HCT116 (cell line): ENCODE measurements around the gene DDX27. TPM values are rescaled to one million over a fixed set of nuclear protein-coding genes. Genes with fewer than 3 reads are reported as not detected.

ENCODE experiments used
- ATAC-seq: fragments of 200-7000 bp; cut with Tn5 transposase; 2 replicates; pipeline ENCODE4 v1.9.1; 2020; ENCODE audit warnings: mild to moderate bottlenecking, moderate library complexity
- BruUV-seq: library from RNA; stranded (reverse); fragments of 400-500 nt; replicated peaks from 2 replicates; lab custom pipeline; 2021; lab: Mats Ljungman, UMichigan
- CTCF ChIA-PET: fragments of 300-600 bp; sonication (Branson Sonifier 250); formaldehyde crosslinking; loops from one replicate; lab custom pipeline; 2021; ENCODE audit warnings: antibody characterized with exemption; lab: Charles Lee
- POLR2A ChIA-PET: fragments of 300-600, 350-600 bp; sonication (Branson Sonifier 250); formaldehyde crosslinking; loops from one replicate; lab custom pipeline; 2021; ENCODE audit warnings: antibody characterized with exemption; lab: Charles Lee
- RAD21 ChIA-PET, 2 experiments: fragments of 300-600 bp; sonication (Branson Sonifier 250); formaldehyde crosslinking; loops; one replicate each; lab custom pipeline; 2023; ENCODE audit warnings: low total read pairs in 2 of 2; ENCODE audit not compliant: uncharacterized antibody in 2 of 2, unreplicated experiment in 2 of 2, low non-redundant PET in 1 of 2; lab: Charles Lee
- DNase-seq: peaks from one replicate; pipeline ENCODE4 v3.0.0-alpha.2; 2010; ENCODE audit warnings: low read depth, low spot score
- H2AFZ ChIP-seq: fragments of 200-600 bp; shearing (Covaris generic), sonication (generic); 2 replicates; pipeline ENCODE4 v1.6.1; 2017; ENCODE audit warnings: low read depth, mixed run types, mixed read lengths, antibody characterized with exemption, low read length; ENCODE audit not compliant: poor library complexity, severe bottlenecking
- H3K27ac ChIP-seq: 2 replicates; pipeline ENCODE4 v1.5.1; 2012; ENCODE audit warnings: low read depth, low read length
- H3K27me3 ChIP-seq: fragments of 200-600 bp; sonication (generic); 2 replicates; pipeline ENCODE4 v1.6.1; 2016; ENCODE audit warnings: mixed run types, low read length, mixed read lengths; ENCODE audit not compliant: insufficient read depth
- H3K36me3 ChIP-seq, 2 experiments: fragments of 200-500 bp in 1 of 2; fragments of 200-600 bp in 1 of 2; sonication (Bioruptor generic) in 1 of 2; sonication (generic) in 1 of 2; 2 replicates each; pipeline versions ENCODE4 v1.5.1 to v1.6.1; 2014 to 2016; ENCODE audit warnings: low read length in 2 of 2, inconsistent platforms in 1 of 2, mixed read lengths in 1 of 2, mixed run types in 1 of 2; ENCODE audit not compliant: insufficient read depth in 2 of 2, control insufficient read depth in 1 of 2
- H3K4me1 ChIP-seq, 2 experiments: fragments of 200-600 bp in 1 of 2; sonication (generic) in 1 of 2; 2 replicates each; pipeline versions ENCODE4 v1.5.1 to v1.6.1; 2012 to 2017; ENCODE audit warnings: low read length in 2 of 2, inconsistent platforms in 1 of 2, mild to moderate bottlenecking in 1 of 2, mixed read lengths in 1 of 2, mixed run types in 1 of 2, moderate library complexity in 1 of 2; ENCODE audit not compliant: insufficient read depth in 2 of 2, control insufficient read depth in 1 of 2
- H3K4me2 ChIP-seq: fragments of 200-600 bp; sonication (generic); 2 replicates; pipeline ENCODE4 v1.6.1; 2017; ENCODE audit warnings: mixed run types, low read length, mixed read lengths
- H3K4me3 ChIP-seq, 2 experiments: fragments of 200-600 bp in 1 of 2; sonication (generic) in 1 of 2; replicated peaks in 1 of 2; 2 replicates each; pipeline ENCODE4 v1.5.1; 2011 to 2016; ENCODE audit warnings: low read length in 2 of 2, control low read depth in 1 of 2, low read depth in 1 of 2, mild to moderate bottlenecking in 1 of 2, mixed read lengths in 1 of 2, mixed run types in 1 of 2
- H3K79me2 ChIP-seq: fragments of 200-600 bp; sonication (generic); 2 replicates; pipeline ENCODE4 v1.6.1; 2017; ENCODE audit warnings: mild to moderate bottlenecking, mixed run types, low read length, moderate library complexity, mixed read lengths; ENCODE audit not compliant: insufficient read depth
- H3K9ac ChIP-seq: fragments of 200-600 bp; sonication (generic); 2 replicates; pipeline ENCODE4 v1.6.1; 2016; ENCODE audit warnings: low read length, mixed read lengths
- H3K9me2 ChIP-seq: fragments of 200-600 bp; sonication (generic), shearing (Covaris generic); 2 replicates; pipeline ENCODE4 v1.6.1; 2017; ENCODE audit warnings: mixed run types, mild to moderate bottlenecking, moderate library complexity; ENCODE audit not compliant: insufficient read depth
- H3K9me3 ChIP-seq, 2 experiments: fragments of 200-500 bp in 1 of 2; fragments of 200-600 bp in 1 of 2; sonication (Bioruptor generic) in 1 of 2; sonication (generic) in 1 of 2; 2 replicates each; pipeline ENCODE4 v1.6.1; 2014 to 2017; ENCODE audit warnings: low read length in 2 of 2, mixed read lengths in 2 of 2, inconsistent platforms in 1 of 2, low read depth in 1 of 2, mild to moderate bottlenecking in 1 of 2, mixed run types in 1 of 2, moderate library complexity in 1 of 2; ENCODE audit not compliant: control insufficient read depth in 1 of 2, insufficient read depth in 1 of 2
- H4K20me1 ChIP-seq: fragments of 200-600 bp; sonication (generic), shearing (Covaris generic); 2 replicates; pipeline ENCODE4 v1.6.1; 2017; ENCODE audit warnings: mixed run types, mild to moderate bottlenecking, moderate library complexity; ENCODE audit not compliant: insufficient read depth
- EZH2 ChIP-seq: fragments of 200-600 bp; sonication (generic); IDR thresholded peaks from 2 replicates; pipeline ENCODE4 v1.6.1; 2017; ENCODE audit warnings: antibody characterized with exemption, mixed run types
- FOSL1 ChIP-seq: IDR thresholded peaks from 2 replicates; pipeline ENCODE4 v1.6.1; 2012; ENCODE audit warnings: low read depth
- POLR2A ChIP-seq: IDR thresholded peaks from 2 replicates; pipeline ENCODE4 v1.7.0; 2011; ENCODE audit warnings: borderline replicate concordance; ENCODE audit not compliant: insufficient read depth, insufficient read length; ENCODE audit errors: extremely low read depth
- POLR2AphosphoS5 ChIP-seq: IDR thresholded peaks from 2 replicates; pipeline ENCODE4 v1.6.1; 2011; ENCODE audit warnings: mild to moderate bottlenecking, low read depth, low read length, moderate library complexity
- RAD21 ChIP-seq: IDR thresholded peaks from 2 replicates; pipeline ENCODE4 v1.6.1; 2012; ENCODE audit warnings: low read depth, mild to moderate bottlenecking
- REST ChIP-seq: IDR thresholded peaks from 2 replicates; pipeline ENCODE4 v1.6.1; 2012; ENCODE audit warnings: low read depth
- ZBTB33 ChIP-seq: IDR thresholded peaks from 2 replicates; pipeline ENCODE4 v1.6.1; 2011; ENCODE audit warnings: mild to moderate bottlenecking, low read length, moderate library complexity; ENCODE audit not compliant: insufficient replicate concordance; ENCODE audit errors: extremely low read depth
- intact Hi-C: fragments of 100-400 bp; cut with micrococcal nuclease; formaldehyde crosslinking; loops from 2 replicates; pipeline ENCODE4 v1.10.0; 2022
- total RNA-seq: library from RNA; stranded (reverse); gene quantifications from one replicate; pipeline ENCODE4 v1.2.1, GENCODE V29; 2021; ENCODE audit not compliant: unreplicated experiment

Gene DDX27
- total RNA-seq, 1 experiment from 2014 or later: 32.1 TPM

DNA sequence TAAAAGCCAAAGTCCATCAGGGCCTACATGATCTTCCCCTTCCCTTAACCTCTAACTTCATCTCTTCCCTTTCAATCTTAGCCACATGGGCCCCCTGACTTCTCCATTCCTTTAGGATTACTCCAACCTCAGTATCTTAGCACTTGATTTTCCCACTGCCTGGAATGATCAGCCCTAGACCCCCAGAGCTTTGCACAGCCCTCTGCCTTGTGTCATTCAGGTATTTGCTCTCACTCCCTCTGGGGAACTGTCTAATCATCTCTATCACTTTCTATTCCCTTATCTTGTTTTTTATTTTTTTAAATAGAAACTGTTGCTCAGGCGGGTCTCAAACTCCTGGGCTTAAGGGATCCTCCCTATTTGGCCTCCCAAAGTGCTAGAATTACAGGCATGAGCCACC is 72.0 kb downstream of the DDX27 start:
- H2AFZ ChIP-seq: no peak overlapping the region
- peak overlapping the region; percentile 21 for H3K27ac ChIP-seq
- ATAC-seq: no peak; the same call in 1 of the 2 replicates
- H3K4me2 ChIP-seq: no peak overlapping the region
- ChIA-PET CTCF (no interaction called here), POLR2A (interaction anchor here (2.6 kb wide), 1 partner anchor 9 kb away, joined by 9 read pairs; no protein-coding TSS in a partner anchor), RAD21 (interaction anchor here in 1 of 2 experiments (0.6 kb wide), 1 partner anchor 1372 kb away, joined by 3 read pairs; no protein-coding TSS in a partner anchor)
- H3K9ac ChIP-seq: no peak overlapping the region
- H3K79me2 ChIP-seq: peaks cover 24% of the 10 kb centered on the region
- peaks cover 16 to 27% of the 10 kb centered on the region in 2 experiments; a peak in 3 of 4 replicates for H3K4me1 ChIP-seq
- no peaks in the 10 kb centered on the region for H3K9me3 ChIP-seq
- H3K9me2 ChIP-seq: no peaks in the 10 kb centered on the region
- intact Hi-C loops: no loop called here
- H3K27me3 ChIP-seq: no peaks in the 10 kb centered on the region
- H4K20me1 ChIP-seq: peaks cover 45% of the 10 kb centered on the region; the same call in 1 of the 2 replicates
- H3K36me3 ChIP-seq: peaks cover 32 to 38% of the 10 kb centered on the region in 2 experiments
- TF ChIP-seq REST (no peak), RAD21 (0 out of 2 replicates have a peak, but pooled peaks have one; percentile 3), ZBTB33 (no peak), POLR2A (no peak), POLR2AphosphoS5 (no peak; the same call in 1 of the 2 replicates), EZH2 (no peak), FOSL1 (no peak)
- BruUV-seq: no TSS peak
- DNase-seq: no peak
- no peak overlapping the region for H3K4me3 ChIP-seq
